Uterus (tissue), 4 donors: Measurements from ENCODE around the gene ETV3L. TPM values are rescaled to one million over a fixed set of nuclear protein-coding genes. Genes with fewer than 3 reads are reported as not detected.

Source experiments
- DNase-seq, 2 donors: peaks; one replicate each; pipeline ENCODE4 v3.0.0-alpha.2; 2019 to 2020
- H3K27ac ChIP-seq, 2 donors: fragments of 200-600 bp; sonication (generic); 1 replicate in 1 of 2; 2 replicates in 1 of 2; pipeline ENCODE4 v1.5.1; 2016 to 2018
- H3K27me3 ChIP-seq, 2 donors: fragments of 200-600 bp; sonication (generic); one replicate each; pipeline ENCODE4 v1.5.1; 2018 to 2019; ENCODE audit warnings: control low read depth in 1 of 2
- H3K36me3 ChIP-seq, 2 donors: fragments of 200-600 bp; sonication (generic); one replicate each; pipeline ENCODE4 v1.5.1; 2019; ENCODE audit warnings: control low read depth in 1 of 2
- H3K4me1 ChIP-seq, 2 donors: fragments of 200-600 bp; sonication (generic); one replicate each; pipeline ENCODE4 v1.5.1; 2018 to 2019; ENCODE audit warnings: control low read depth in 1 of 2
- H3K4me3 ChIP-seq, 2 donors: fragments of 200-600 bp; sonication (generic); 1 replicate in 1 of 2; 2 replicates in 1 of 2; pipeline ENCODE4 v1.5.1; 2018 to 2019; ENCODE audit warnings: mild to moderate bottlenecking in 1 of 2
- H3K9me3 ChIP-seq, 2 donors: fragments of 200-600 bp; sonication (generic); one replicate each; pipeline ENCODE4 v1.5.1; 2019; ENCODE audit warnings: control low read depth in 1 of 2
- POLR2A ChIP-seq, 2 donors: fragments of 450-650 bp; IDR thresholded peaks; one replicate each; pipeline ENCODE4 v1.6.1; 2016; ENCODE audit warnings: antibody characterized with exemption in 2 of 2, mild to moderate bottlenecking in 1 of 2, moderate library complexity in 1 of 2
- intact Hi-C: fragments of 100-400 bp; cut with DNase I; formaldehyde crosslinking; loops from one replicate; pipeline ENCODE4 v1.15.1; 2023; ENCODE audit warnings: low total_unique reads
- total RNA-seq, 4 donors: library from RNA; depleted of rRNA in 3 of 4; stranded (reverse); fragments of >200 nt in 3 of 4; gene quantifications; one replicate each; pipeline versions ENCODE4 v1.1.0 to v1.2.4, GENCODE V29; 2014 to 2023
- TF ChIP-seq, protein P1 (sequence below), 4 experiments: fragments of 200-600 bp in 2 of 4; fragments of 450-650 bp in 2 of 4; sonication (generic) in 2 of 4; IDR thresholded peaks; one replicate each; pipeline ENCODE4 v1.5.1; 2016 to 2019; ENCODE audit warnings: antibody characterized with exemption in 4 of 4, mild to moderate bottlenecking in 2 of 4, moderate library complexity in 1 of 4
- donor health status: DM: yes; HTN: yes; CAD: no.

The ETV3L gene
- total RNA-seq, 4 donors from 2014 or later: not detected

DNA sequence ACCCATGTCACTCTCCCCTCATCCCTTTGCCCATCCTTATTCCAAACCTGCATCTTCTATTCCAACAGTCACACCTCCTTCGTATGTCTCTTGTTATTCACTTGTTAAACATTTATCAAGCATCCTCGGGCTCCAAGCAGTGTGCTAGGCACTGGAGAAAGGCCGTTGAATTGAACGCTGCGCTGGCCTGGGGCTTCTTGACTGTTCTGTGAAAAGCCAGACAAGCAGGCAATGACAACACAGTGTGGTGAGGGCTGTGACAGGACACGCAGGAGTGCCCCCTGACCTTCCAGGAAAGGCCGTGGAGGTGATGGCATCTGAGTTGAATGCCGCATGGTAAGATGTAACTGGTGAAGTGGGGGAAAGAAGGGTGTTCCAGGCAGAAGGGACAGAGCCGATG is 19.4 kb upstream of the ETV3L start:
- Histone ChIP-seq H3K27me3 (no peaks in the 10 kb centered on the region), H3K27ac (no peak overlapping the region), H3K4me3 (no peak overlapping the region), H3K4me1 (no peaks in the 10 kb centered on the region), H3K36me3 (no peaks in the 10 kb centered on the region), H3K9me3 (no peaks in the 10 kb centered on the region)
- DNase-seq: no peak
- intact Hi-C loops: no loop called here
- no peak for TF ChIP-seq POLR2A (IDR thresholded peaks at IDR 0.05)
- TF ChIP-seq, protein P1, sequence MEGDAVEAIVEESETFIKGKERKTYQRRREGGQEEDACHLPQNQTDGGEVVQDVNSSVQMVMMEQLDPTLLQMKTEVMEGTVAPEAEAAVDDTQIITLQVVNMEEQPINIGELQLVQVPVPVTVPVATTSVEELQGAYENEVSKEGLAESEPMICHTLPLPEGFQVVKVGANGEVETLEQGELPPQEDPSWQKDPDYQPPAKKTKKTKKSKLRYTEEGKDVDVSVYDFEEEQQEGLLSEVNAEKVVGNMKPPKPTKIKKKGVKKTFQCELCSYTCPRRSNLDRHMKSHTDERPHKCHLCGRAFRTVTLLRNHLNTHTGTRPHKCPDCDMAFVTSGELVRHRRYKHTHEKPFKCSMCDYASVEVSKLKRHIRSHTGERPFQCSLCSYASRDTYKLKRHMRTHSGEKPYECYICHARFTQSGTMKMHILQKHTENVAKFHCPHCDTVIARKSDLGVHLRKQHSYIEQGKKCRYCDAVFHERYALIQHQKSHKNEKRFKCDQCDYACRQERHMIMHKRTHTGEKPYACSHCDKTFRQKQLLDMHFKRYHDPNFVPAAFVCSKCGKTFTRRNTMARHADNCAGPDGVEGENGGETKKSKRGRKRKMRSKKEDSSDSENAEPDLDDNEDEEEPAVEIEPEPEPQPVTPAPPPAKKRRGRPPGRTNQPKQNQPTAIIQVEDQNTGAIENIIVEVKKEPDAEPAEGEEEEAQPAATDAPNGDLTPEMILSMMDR (IDR thresholded peaks at IDR 0.05): no peak

DNA sequence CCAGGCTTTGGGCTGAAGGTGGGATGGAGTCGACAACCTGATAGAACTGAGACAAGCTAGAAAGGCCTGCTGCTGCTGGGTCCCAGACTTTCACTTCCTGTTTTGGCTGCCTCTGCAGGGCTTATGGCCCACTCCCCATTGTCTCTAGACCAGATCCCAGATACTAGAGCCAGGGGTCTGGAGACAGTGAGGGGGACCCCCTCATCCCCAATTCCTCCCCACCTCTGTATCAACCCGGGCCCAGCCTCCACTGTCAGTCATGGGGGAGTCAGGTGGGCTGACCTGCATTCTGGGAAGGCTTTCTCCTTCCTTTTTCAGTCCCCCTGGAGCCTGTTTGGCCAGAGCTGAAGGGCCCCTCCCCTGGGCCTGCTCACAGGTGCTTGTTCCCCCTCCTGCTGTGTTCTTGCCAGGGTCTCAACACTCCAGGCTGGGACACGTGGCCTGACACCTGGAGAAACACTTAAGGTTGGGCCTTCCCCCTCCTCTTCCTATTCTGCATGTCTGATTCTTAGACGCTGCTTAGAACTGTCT is 18.0 kb upstream of the ETV3L start:
- H3K36me3 ChIP-seq: no peaks in the 10 kb centered on the region
- TF ChIP-seq POLR2A (IDR thresholded peaks at IDR 0.05): no peak
- TF ChIP-seq, protein P1 (IDR thresholded peaks at IDR 0.05): no peak
- no peaks in the 10 kb centered on the region for H3K27me3 ChIP-seq
- intact Hi-C loops: no loop called here
- H3K27ac ChIP-seq: no peak overlapping the region
- no peak for DNase-seq
- H3K4me3 ChIP-seq: no peak overlapping the region
- no peaks in the 10 kb centered on the region for H3K4me1 ChIP-seq
- H3K9me3 ChIP-seq: no peaks in the 10 kb centered on the region

DNA sequence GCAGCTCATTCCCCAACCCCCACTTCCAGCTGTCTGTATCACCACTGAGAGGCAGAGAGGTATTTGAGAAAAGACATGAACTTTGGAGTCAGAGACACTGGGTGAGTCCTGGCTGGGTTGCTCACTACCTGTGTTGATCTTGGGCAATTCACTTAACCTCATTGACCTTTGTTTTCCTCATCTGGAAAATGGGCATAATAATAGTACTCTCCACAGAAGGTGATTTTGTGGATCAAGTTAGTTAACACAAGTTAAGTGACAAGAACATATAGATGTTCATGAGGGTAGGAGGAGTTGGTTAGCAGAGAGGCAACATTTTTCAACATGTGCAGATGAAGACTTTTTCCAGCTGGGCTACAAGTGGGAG is 17.1 kb upstream of the ETV3L start:
- Histone ChIP-seq H3K36me3 (no peaks in the 10 kb centered on the region), H3K4me1 (no peaks in the 10 kb centered on the region), H3K4me3 (no peak overlapping the region), H3K9me3 (no peaks in the 10 kb centered on the region), H3K27me3 (no peaks in the 10 kb centered on the region), H3K27ac (no peak overlapping the region)
- intact Hi-C loops: no loop called here
- TF ChIP-seq, protein P1 (IDR thresholded peaks at IDR 0.05): no peak
- no peak for TF ChIP-seq POLR2A (IDR thresholded peaks at IDR 0.05)
- DNase-seq: no peak

DNA sequence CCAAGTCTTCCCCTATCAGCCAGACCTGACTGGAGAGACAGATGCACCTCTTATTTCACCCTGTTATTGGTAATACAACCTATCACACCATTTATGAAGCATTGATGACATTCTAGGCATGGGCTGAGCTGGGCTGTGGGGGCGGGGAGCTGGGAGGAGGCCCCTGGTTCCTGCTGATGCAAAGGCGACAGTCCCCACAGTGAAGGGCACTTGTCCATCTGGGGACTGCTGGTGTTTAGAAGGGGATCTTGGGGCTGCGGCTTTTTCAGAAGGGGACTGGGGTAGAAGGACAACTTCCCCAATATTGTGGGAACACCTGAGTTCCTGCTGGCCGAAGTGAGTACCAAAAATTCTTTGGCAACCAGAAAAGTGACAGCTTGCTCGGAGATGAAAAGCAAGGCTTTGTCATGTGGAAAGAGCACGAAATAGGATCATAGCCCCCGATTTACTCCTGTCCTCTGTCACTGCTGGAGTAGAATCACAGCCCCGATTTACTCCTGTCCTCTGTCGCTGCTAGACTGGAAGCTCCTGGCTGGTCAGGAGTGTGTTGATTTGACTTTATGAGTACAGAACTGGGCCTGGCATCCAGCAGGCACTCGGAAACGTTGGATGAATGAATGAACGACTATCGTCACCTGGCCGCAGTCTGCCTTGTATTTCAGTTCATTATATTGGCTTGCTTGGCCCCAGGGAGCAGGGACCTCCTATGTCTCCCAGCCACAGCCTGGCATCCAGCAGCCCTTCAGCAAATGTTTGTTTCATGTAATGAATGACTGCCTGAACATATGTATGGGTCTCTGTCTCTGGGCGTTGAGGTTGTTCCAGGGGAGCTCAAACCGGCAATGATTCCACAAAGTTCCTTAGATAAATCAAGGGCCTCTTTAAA is 16.5 kb upstream of the ETV3L start:
- Histone ChIP-seq H3K27ac (no peak overlapping the region), H3K27me3 (no peaks in the 10 kb centered on the region), H3K4me3 (no peak overlapping the region), H3K36me3 (no peaks in the 10 kb centered on the region), H3K4me1 (no peaks in the 10 kb centered on the region), H3K9me3 (no peaks in the 10 kb centered on the region)
- TF ChIP-seq, protein P1 (IDR thresholded peaks at IDR 0.05): no peak
- TF ChIP-seq POLR2A (IDR thresholded peaks at IDR 0.05): no peak
- DNase-seq: no peak
- intact Hi-C loops: no loop called here

DNA sequence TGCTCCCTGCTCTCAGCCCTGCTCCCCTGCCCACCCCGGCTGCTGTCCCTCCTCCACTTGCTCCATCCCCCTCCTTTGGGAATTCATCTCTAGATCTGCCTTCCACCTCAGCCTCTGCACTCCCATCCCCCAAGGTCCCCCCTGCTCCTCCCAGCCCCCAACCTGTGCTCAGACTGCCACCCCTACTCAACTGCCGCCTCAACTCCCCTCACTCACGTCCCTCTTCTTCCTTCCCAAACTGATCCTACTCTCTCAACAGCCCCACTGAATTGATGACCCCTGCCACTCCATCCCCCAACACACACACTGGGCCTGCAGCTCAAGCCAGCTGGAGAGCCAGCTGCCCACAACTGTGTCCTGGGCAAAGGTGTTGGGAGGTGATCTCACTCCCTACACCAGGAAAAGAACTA is 15.8 kb upstream of the ETV3L start:
- TF ChIP-seq POLR2A (IDR thresholded peaks at IDR 0.05): no peak
- TF ChIP-seq, protein P1 (IDR thresholded peaks at IDR 0.05): no peak
- no peak overlapping the region for H3K4me3 ChIP-seq
- intact Hi-C loops: no loop called here
- no peaks in the 10 kb centered on the region for H3K36me3 ChIP-seq
- H3K9me3 ChIP-seq: no peaks in the 10 kb centered on the region
- no peaks in the 10 kb centered on the region for H3K4me1 ChIP-seq
- DNase-seq: no peak
- no peak overlapping the region for H3K27ac ChIP-seq
- no peaks in the 10 kb centered on the region for H3K27me3 ChIP-seq
